Measurements from ENCODE around the gene NABP1. TPM values are rescaled to one million over a fixed set of nuclear protein-coding genes. Genes with fewer than 3 reads are reported as not detected.

Gene NABP1
- total RNA-seq, 1 donor from 2014 or later = 13.0 TPM

DNA sequence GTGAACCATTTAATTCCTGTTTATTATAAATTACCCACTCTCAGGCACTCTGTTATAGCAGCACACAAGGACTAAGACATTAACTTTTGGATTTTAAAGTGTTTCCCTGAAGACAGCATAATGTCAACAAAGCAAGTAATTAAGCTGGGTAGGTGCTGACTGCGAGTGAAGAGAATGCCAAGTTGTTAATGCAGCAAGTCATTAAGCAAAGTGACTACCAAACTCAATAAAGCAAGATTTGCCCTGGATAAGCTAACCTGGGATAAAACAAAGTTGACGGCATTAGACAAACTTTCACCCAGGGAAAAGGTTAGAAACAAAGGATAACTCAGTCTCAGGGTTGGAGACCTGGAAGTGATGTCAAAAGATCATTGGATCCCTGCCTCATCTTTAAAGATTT, 28.4 kb upstream of the NABP1 start:
- Mint-ChIP-seq H3K9me3 (ENCODE audit: unreplicated experiment) (no peaks in the 10 kb centered on the region), H3K4me1 (ENCODE audit: low read depth, unreplicated experiment) (no peaks in the 10 kb centered on the region), H3K36me3 (ENCODE audit: unreplicated experiment) (no peaks in the 10 kb centered on the region), H3K4me3 (ENCODE audit: unreplicated experiment) (no peak overlapping the region), H3K27ac (ENCODE audit: unreplicated experiment) (no peak overlapping the region), H3K27me3 (ENCODE audit: unreplicated experiment) (no peaks in the 10 kb centered on the region)
- TF ChIP-seq, protein P1, sequence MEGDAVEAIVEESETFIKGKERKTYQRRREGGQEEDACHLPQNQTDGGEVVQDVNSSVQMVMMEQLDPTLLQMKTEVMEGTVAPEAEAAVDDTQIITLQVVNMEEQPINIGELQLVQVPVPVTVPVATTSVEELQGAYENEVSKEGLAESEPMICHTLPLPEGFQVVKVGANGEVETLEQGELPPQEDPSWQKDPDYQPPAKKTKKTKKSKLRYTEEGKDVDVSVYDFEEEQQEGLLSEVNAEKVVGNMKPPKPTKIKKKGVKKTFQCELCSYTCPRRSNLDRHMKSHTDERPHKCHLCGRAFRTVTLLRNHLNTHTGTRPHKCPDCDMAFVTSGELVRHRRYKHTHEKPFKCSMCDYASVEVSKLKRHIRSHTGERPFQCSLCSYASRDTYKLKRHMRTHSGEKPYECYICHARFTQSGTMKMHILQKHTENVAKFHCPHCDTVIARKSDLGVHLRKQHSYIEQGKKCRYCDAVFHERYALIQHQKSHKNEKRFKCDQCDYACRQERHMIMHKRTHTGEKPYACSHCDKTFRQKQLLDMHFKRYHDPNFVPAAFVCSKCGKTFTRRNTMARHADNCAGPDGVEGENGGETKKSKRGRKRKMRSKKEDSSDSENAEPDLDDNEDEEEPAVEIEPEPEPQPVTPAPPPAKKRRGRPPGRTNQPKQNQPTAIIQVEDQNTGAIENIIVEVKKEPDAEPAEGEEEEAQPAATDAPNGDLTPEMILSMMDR (IDR thresholded peaks at IDR 0.05; ENCODE audit: partially characterized antibody, unreplicated experiment) = no peak
- no peak for DNase-seq

DNA sequence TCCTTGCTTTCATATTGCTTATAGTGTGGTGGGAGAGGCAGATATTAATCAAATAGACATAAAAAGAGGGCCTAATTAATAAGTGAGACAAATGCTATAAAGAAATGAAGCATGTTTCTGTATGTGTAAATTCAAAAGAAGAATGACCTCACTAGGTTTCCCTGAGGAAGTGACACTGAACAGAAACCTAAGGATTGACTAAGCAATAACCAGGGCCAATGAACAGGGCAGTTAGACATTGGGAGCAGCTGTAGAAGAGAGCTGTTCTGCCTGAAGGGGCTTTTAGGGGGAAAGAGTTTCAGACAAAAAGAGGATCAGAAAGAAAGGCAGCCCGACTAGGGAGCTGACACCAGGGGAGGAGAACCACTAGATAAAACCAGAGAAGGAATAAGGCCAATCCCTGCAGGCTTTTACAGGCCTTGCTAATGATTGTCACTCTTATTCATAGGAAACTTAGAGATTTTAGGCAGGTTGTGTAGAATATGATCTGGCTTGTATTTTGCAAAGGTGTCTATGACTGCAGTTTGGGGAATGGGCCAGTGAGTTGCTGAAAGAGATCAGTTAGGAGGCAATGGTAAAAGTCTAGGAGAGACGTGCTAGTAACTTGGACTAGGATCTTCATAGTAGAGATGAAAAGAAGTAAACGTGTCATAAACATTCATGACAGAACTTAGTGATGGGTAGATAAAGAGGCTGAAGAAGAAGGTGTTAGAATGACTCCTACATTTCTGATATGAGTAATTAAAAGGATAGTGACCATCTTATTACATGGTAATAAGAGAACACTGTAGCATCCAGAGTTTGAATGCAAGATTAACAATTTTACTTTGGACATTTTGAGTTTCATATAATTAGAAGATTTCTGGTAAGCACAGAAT, 26.8 kb upstream of the NABP1 start:
- DNase-seq = no peak
- Mint-ChIP-seq H3K27me3 (ENCODE audit: unreplicated experiment) (no peaks in the 10 kb centered on the region), H3K4me1 (ENCODE audit: low read depth, unreplicated experiment) (no peaks in the 10 kb centered on the region), H3K36me3 (ENCODE audit: unreplicated experiment) (no peaks in the 10 kb centered on the region), H3K27ac (ENCODE audit: unreplicated experiment) (no peak overlapping the region), H3K4me3 (ENCODE audit: unreplicated experiment) (no peak overlapping the region), H3K9me3 (ENCODE audit: unreplicated experiment) (no peaks in the 10 kb centered on the region)
- TF ChIP-seq, protein P1 (IDR thresholded peaks at IDR 0.05; ENCODE audit: partially characterized antibody, unreplicated experiment) = no peak

DNA sequence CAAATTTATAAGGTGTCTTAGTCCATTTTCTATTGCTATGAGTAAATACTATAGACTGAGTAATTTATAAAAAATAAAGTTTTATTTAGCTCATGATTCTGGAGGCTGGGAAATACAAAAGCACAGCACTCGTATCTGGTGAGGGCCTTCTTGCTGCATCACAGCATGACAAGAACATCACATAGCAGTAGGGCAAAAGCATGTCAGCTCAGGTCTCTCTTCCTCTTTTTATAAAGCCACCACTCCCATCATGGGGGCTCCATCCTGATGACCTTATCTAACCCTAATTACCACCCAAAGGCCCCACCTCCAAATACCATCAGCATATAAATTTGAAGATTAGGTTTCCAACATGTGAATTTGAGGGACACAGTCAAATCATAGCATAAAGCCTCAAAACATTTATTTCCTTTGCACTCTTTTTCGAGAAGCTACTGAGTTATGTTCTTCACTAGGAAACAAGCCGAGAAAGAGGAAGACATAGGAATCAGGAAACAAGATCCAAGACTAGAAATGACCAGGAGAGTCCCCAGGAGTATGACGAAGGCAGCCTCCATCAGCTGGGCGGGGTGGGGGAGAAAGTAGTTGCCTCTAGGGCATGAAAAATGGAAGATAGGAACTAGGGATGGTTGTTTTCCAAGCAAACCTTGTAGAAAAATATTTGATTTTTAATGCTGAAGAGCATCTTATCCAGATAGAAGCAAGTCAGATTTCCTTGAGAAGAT, 24.1 kb upstream of the NABP1 start:
- Mint-ChIP-seq H3K4me3 (ENCODE audit: unreplicated experiment) (no peak overlapping the region), H3K27ac (ENCODE audit: unreplicated experiment) (no peak overlapping the region), H3K4me1 (ENCODE audit: low read depth, unreplicated experiment) (no peaks in the 10 kb centered on the region), H3K36me3 (ENCODE audit: unreplicated experiment) (no peaks in the 10 kb centered on the region), H3K9me3 (ENCODE audit: unreplicated experiment) (no peaks in the 10 kb centered on the region), H3K27me3 (ENCODE audit: unreplicated experiment) (no peaks in the 10 kb centered on the region)
- TF ChIP-seq, protein P1 (IDR thresholded peaks at IDR 0.05; ENCODE audit: partially characterized antibody, unreplicated experiment) = no peak
- DNase-seq = no peak

DNA sequence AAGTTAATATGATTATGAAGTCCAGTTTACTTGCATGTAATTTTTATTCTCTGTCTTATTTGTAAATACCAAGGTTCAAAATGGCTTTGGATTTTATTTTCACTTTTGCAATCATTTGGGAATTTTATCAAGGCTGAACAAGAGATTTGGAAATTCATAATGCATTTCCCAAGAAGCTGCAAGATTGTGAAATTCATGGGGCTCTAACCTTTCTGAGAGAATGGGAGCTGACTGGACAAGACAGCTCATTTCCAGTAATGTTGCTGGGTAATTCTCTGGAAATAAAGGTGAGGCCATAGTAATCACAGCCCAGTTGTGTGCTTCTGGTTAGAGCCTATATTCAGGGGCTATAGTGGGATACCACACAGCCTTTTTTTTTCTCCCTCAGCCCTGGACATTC, 21.5 kb upstream of the NABP1 start:
- no peaks in the 10 kb centered on the region for H3K36me3 Mint-ChIP-seq (ENCODE audit: unreplicated experiment)
- DNase-seq = no peak
- TF ChIP-seq, protein P1 (IDR thresholded peaks at IDR 0.05; ENCODE audit: partially characterized antibody, unreplicated experiment) = no peak
- H3K9me3 Mint-ChIP-seq (ENCODE audit: unreplicated experiment) = no peaks in the 10 kb centered on the region
- no peaks in the 10 kb centered on the region for H3K27me3 Mint-ChIP-seq (ENCODE audit: unreplicated experiment)
- H3K4me1 Mint-ChIP-seq (ENCODE audit: low read depth, unreplicated experiment) = no peaks in the 10 kb centered on the region
- no peak overlapping the region for H3K4me3 Mint-ChIP-seq (ENCODE audit: unreplicated experiment)
- no peak overlapping the region for H3K27ac Mint-ChIP-seq (ENCODE audit: unreplicated experiment)

DNA sequence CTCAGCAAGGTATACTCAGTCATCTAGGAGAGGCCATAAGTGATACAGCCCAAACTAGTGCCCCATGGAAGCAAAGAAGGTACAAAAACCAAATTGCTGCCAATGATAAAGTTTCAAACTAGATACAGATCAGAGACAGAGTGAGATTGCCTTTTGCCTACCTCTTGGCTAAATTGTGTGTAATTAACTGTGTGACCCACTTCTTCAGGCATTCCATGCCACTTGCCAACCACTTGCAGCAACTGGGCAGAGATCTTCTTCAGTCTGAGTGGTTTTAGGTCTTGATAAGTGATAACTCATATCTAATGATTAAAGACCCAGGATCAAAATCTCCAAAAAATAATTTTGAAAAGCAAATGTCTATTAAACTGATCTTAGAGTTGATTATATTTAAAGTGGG, 21.1 kb upstream of the NABP1 start:
- Mint-ChIP-seq H3K27me3 (ENCODE audit: unreplicated experiment) (no peaks in the 10 kb centered on the region), H3K4me1 (ENCODE audit: low read depth, unreplicated experiment) (no peaks in the 10 kb centered on the region), H3K4me3 (ENCODE audit: unreplicated experiment) (no peak overlapping the region), H3K36me3 (ENCODE audit: unreplicated experiment) (no peaks in the 10 kb centered on the region), H3K27ac (ENCODE audit: unreplicated experiment) (no peak overlapping the region), H3K9me3 (ENCODE audit: unreplicated experiment) (no peaks in the 10 kb centered on the region)
- TF ChIP-seq, protein P1 (IDR thresholded peaks at IDR 0.05; ENCODE audit: partially characterized antibody, unreplicated experiment) = no peak
- DNase-seq = no peak
